GM12801 (cell line): Measurements from ENCODE around the gene PMM2.

Experiments
- TF ChIP-seq, protein P1 (sequence below): IDR thresholded peaks from one replicate; pipeline ENCODE4 v1.5.1; 2011; ENCODE audit warnings: control low read depth; ENCODE audit not compliant: insufficient read length; ENCODE audit errors: extremely low read depth

Gene PMM2

DNA sequence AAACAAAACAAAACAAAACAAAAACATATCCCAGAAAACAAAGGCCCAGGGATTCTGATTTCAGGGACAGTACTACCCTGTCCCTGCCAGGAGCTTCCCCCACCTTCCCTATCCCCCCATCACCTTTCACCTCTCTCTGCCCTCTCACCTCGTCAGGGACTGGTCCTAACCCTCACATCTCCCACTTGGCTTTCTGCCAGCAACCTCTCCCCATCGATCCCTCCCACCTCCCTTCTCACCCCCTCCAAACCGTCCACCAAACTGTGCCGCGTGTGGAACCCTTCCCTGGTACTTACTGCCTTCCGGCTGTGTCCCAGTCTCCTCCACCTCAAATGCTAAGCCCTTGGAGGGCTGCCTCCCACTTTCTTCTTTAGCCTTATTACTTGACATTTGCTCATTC lies 36.6 kb upstream of the PMM2 start:
- TF ChIP-seq, protein P1, sequence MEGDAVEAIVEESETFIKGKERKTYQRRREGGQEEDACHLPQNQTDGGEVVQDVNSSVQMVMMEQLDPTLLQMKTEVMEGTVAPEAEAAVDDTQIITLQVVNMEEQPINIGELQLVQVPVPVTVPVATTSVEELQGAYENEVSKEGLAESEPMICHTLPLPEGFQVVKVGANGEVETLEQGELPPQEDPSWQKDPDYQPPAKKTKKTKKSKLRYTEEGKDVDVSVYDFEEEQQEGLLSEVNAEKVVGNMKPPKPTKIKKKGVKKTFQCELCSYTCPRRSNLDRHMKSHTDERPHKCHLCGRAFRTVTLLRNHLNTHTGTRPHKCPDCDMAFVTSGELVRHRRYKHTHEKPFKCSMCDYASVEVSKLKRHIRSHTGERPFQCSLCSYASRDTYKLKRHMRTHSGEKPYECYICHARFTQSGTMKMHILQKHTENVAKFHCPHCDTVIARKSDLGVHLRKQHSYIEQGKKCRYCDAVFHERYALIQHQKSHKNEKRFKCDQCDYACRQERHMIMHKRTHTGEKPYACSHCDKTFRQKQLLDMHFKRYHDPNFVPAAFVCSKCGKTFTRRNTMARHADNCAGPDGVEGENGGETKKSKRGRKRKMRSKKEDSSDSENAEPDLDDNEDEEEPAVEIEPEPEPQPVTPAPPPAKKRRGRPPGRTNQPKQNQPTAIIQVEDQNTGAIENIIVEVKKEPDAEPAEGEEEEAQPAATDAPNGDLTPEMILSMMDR: no peak

DNA sequence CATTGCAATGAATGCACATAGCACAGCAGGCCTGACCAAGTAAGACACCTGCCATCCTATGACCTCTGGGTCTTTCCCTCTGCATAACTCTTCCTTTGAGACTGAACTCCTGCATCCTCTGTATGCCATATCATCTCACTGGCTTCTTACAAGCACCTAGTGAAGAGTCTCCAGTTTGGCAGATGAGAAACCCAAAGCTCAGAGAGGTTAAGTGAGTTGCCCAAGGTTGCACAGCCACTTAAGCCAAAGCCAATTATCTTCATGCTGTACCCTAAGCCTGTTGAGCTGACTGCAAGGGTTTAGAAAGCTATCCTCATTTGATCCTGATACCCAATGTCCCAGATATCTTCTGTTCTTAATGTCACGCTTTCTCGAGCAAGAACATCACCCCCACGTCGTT lies 35.4 kb upstream of the PMM2 start:
- TF ChIP-seq, protein P1: no peak

DNA sequence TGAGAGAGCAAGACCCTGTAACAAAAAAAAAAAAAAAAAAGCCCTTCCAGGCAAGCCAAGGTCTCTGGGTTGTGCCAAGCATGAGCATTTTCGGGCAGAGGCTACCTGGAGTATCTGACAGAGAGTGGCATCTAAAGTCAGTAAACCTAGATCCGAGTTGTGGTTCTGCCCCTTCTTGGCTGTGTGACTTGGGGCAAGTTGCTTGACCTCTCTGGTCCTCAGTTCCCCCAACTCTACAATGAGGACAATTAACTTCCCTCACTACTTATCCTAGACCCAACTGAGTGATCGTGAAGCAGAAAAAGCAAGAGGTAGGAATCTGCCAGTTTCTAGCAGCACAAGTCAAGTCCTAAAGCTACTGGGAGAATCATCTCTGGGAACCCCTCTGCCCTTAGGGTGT lies 34.6 kb upstream of the PMM2 start:
- TF ChIP-seq, protein P1: no peak

DNA sequence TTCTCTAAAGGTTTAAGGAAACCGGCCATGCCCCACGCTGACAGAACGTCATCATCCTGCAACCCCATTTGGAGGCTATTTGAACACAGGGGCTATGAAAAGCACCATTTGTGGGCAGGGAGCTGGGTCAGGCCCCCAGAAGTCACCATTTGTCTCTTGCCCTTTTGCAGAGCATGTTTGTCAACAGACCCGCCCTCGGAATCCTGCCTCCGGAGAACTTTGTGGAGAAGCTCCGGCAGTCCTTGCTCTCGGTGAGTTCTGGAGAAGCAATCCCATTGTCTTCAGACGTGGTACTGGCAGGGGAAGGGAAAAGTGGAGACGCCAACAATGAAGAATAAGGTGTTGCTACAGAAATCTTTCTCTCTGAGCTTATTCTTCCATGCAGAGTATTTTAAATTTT lies 33.7 kb upstream of the PMM2 start:
- TF ChIP-seq, protein P1: no peak

DNA sequence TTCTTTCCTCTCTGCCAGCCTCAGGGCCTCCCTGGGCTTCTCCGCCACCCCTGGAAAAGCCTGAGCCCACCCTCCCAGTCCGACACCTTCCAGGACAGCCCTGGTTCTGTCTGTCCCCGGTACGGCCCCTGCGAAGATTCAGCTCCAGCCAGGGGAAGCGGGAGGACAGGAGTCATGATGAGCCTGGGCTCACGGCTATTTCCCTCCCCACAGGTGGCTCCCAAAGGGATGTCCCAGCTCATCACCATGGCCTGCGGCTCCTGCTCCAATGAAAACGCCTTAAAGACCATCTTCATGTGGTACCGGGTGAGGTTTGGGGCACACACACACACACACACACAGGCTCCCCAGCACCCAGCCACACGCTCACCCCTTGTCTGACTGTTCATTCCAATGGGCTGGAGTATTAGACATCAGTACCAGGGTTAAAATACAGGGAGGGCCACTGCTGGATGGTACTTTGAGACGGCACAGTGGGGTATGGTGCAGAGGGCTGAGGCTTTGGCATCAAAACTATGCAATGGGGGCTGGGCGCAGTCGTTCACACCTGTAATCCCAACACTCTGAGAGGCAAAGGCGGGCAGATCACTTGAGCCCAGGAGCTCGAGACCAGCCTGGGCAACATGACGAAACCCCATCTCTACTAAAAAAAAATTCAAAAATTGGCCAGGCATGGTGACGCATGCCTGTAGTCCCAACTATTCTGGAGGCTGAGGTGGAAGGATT lies 33.0 kb upstream of the PMM2 start:
- TF ChIP-seq, protein P1: no peak

DNA sequence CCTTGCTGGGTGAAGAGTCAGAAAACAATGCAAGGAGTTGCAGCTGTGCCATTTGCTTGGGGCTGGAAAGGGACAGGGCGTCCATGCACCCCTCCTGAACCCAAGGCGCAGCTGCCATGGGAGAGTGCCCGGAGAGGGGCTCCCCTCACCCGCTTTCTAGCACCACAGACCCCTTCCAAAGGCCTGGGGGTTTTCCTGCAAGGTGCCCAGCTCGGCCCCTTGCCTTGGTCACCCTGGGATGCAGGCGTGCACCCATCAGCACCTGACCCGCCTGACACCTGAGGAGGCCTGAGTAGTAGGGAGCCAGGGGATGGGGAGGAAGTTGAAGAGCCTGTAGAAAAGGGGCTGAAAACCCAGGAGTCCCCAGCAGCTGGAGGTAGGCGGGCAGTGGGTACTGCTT lies 30.5 kb upstream of the PMM2 start:
- TF ChIP-seq, protein P1: no peak

DNA sequence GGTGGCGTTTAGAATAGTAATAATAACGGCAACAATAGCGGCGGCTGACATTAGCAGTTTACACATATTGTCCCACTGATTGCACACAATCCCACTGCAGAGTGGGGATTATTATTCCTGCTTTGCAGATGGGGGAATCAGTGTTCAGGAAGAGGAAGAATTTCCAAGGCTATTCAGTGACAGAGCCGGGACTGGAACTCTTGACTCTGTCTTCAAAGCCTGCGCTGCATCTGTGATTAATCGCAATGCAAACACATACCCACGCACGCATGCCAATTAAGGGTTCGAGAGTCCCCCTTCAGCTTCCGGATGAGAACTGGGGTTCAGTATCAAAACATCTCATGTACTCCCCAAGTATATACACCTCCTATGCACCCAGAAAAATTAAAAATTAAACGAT lies 29.4 kb upstream of the PMM2 start:
- TF ChIP-seq, protein P1: no peak
